ENCODE results near the gene IQCM.

The IQCM gene

GRCh38 chr4:149555146-149555545 is 260.5 kb downstream of the IQCM start:
- TF ChIP-seq CTCF (IDR thresholded peaks at IDR 0.05; ENCODE audit: low read depth, low read length), result no peak
- no peaks in the 10 kb centered on the region for H3K27me3 ChIP-seq

GRCh38 chr4:149553959-149554520 is 261.6 kb downstream of the IQCM start:
- Histone ChIP-seq H3K9me3 (no peaks in the 10 kb centered on the region), H3K36me3 (no peaks in the 10 kb centered on the region), H3K27me3 (no peaks in the 10 kb centered on the region), H3K4me1 (no peaks in the 10 kb centered on the region), H3K4me3 (ENCODE audit: low read depth, low read length) (no peak overlapping the region)
- no peak for TF ChIP-seq CTCF (IDR thresholded peaks at IDR 0.05; ENCODE audit: low read depth, low read length)
- no peak for DNase-seq

More at GRCh38 chr4:149555146-149555545, 260.5 kb downstream of the IQCM start:
- no peak for DNase-seq
- Histone ChIP-seq H3K36me3 (no peaks in the 10 kb centered on the region), H3K9me3 (no peaks in the 10 kb centered on the region), H3K4me3 (ENCODE audit: low read depth, low read length) (no peak overlapping the region), H3K4me1 (no peaks in the 10 kb centered on the region)

- no peaks in the 10 kb centered on the region for H3K36me3 ChIP-seq
- no peaks in the 10 kb centered on the region for H3K4me1 ChIP-seq
- no peaks in the 10 kb centered on the region for H3K27me3 ChIP-seq
- no peak overlapping the region for H3K4me3 ChIP-seq (ENCODE audit: low read depth, low read length)
- no peak for DNase-seq
- H3K9me3 ChIP-seq, result no peaks in the 10 kb centered on the region
- no peak for TF ChIP-seq CTCF (IDR thresholded peaks at IDR 0.05; ENCODE audit: low read depth, low read length)
These were observed 263.0 kb downstream of the IQCM start for GRCh38 chr4:149552601-149553000.

- Histone ChIP-seq H3K9me3 (no peaks in the 10 kb centered on the region), H3K4me1 (no peaks in the 10 kb centered on the region), H3K27me3 (no peaks in the 10 kb centered on the region), H3K36me3 (no peaks in the 10 kb centered on the region), H3K4me3 (ENCODE audit: low read depth, low read length) (no peak overlapping the region)
- DNase-seq, result no peak
- TF ChIP-seq CTCF (IDR thresholded peaks at IDR 0.05; ENCODE audit: low read depth, low read length), result no peak
These were observed 265.7 kb downstream of the IQCM start for GRCh38 chr4:149549911-149550310.

- H3K4me3 ChIP-seq (ENCODE audit: low read depth, low read length), result no peak overlapping the region
- no peaks in the 10 kb centered on the region for H3K36me3 ChIP-seq
- TF ChIP-seq CTCF (IDR thresholded peaks at IDR 0.05; ENCODE audit: low read depth, low read length), result no peak
- no peaks in the 10 kb centered on the region for H3K4me1 ChIP-seq
- no peaks in the 10 kb centered on the region for H3K27me3 ChIP-seq
- no peak for DNase-seq
- H3K9me3 ChIP-seq, result no peaks in the 10 kb centered on the region
These were observed 280.9 kb downstream of the IQCM start for GRCh38 chr4:149534779-149535178.

GRCh38 chr4:149531861-149532260 is 283.8 kb downstream of the IQCM start:
- DNase-seq, result no peak
- TF ChIP-seq CTCF (IDR thresholded peaks at IDR 0.05; ENCODE audit: low read depth, low read length), result no peak
- no peak overlapping the region for H3K4me3 ChIP-seq (ENCODE audit: low read depth, low read length)

More at GRCh38 chr4:149531861-149532260, 283.8 kb downstream of the IQCM start:
- no peaks in the 10 kb centered on the region for H3K9me3 ChIP-seq
- H3K4me1 ChIP-seq, result no peaks in the 10 kb centered on the region
- H3K36me3 ChIP-seq, result no peaks in the 10 kb centered on the region
- H3K27me3 ChIP-seq, result no peaks in the 10 kb centered on the region

Measured in BE2C (cell line).